ENCODE measurements around the gene ZNF784. TPM values are rescaled to one million over a fixed set of nuclear protein-coding genes. Genes with fewer than 3 reads are reported as not detected.

ZNF784 gene
- total and polyA plus RNA-seq, 2 donors (not counting 3 experiments of a cell fraction or from before 2014, with no cell fraction given): 4.9 TPM

DNA sequence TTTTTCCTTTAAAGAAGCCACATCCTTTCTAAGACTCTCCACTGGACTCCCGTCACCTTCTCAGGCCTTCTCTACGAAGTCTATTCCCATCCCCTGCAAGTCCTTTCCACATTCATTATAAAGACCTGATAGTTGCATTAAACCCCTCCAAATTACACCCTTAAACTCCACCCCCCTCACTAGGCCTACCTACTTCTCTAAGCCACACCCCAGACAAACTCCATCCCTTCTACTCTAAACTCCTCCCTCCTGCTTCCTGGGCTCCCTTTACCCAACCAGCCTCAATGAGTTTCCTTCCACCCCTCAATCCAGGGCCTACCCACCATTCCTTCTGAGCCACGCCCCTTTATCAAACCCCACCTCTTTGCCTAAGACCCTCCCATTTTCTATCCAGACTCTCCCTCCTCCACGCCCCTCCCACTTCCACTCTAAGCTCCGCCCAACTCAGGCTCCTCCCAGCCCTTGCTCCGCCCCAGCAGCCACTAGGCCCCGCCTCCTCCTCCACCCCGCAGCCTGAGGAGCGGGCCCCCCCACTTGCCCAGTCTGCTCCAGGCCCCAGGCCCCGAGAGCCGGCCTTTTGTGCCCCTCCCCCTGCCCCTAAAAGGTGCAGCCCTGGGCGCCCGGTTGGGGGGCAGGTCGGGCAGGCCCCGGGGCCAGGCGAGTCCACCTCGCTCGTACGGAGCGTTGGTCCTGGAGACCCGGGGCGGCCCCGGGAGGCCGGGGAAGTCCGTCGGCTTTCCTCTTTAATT lies 25.5 kb downstream of the ZNF784 start:
- peak; percentile 96 for DNase-seq (ENCODE audit: low read depth, low spot score)
- no peak for TF ChIP-seq POLR2A (IDR thresholded peaks at IDR 0.05; ENCODE audit: low read depth, low read length)
- TF ChIP-seq POLR2AphosphoS5 (IDR thresholded peaks at IDR 0.05; ENCODE audit: insufficient read depth, low read depth, low read length): peak; percentile 73
- Histone ChIP-seq H3K9me1 (replicated peaks; ENCODE audit: control insufficient read depth, extremely low read depth, insufficient read depth, low read length) (no peaks in the 10 kb centered on the region), H3K79me2 (ENCODE audit: control insufficient read depth, insufficient read depth, low read length) (peaks cover 2% of the 10 kb centered on the region), H3K4me1 (ENCODE audit: control insufficient read depth, extremely low read depth, insufficient read depth, low read length) (peaks cover 8% of the 10 kb centered on the region), H3K9ac (replicated peaks; ENCODE audit: extremely low read depth, insufficient read depth, low read length) (peak overlapping the region; percentile 97), H3K27me3 (ENCODE audit: control insufficient read depth in 2 of 2, insufficient read depth in 2 of 2, low read length in 2 of 2) (no peaks in the 10 kb centered on the region), H3K9me3 (replicated peaks; ENCODE audit: control insufficient read depth, insufficient read depth, low read length) (no peaks in the 10 kb centered on the region), H3K36me3 (ENCODE audit: control insufficient read depth in 2 of 2, extremely low read depth in 1 of 2, insufficient read depth in 2 of 2, low read length in 2 of 2) (peaks cover 3 to 14% of the 10 kb centered on the region in 2 experiments), H3K27ac (ENCODE audit: insufficient read depth, low read depth, low read length) (peak overlapping the region; percentile 98), H4K20me1 (replicated peaks; ENCODE audit: control insufficient read depth, extremely low read depth, insufficient read depth, low read length) (no peaks in the 10 kb centered on the region), H3K4me3 (replicated peaks in 1 of 3; ENCODE audit: insufficient read depth in 1 of 3, low read depth in 1 of 3, low read length in 3 of 3) (peak overlapping the region; percentile 78 to 92 (median 89)), H2AFZ (ENCODE audit: low read depth, low read length) (no peak overlapping the region), H3K4me2 (ENCODE audit: insufficient read depth, low read length) (no peak overlapping the region)
- dilution Hi-C loops (cut with MboI; ENCODE audit: extremely low pct_ligation_motif_present, low sequenced_read_pairs): no loop called here
- ChIA-PET CTCF (interaction anchor here (1.0 to 1.8 kb wide), 11 partner anchors 11 to 131 kb away, joined by 3 to 8 read pairs (median 4); partner anchors contain the start of gene U2AF2), POLR2A (interaction anchor here (0.6 to 2.2 kb wide), 10 partner anchors 10 to 191 kb away, joined by 3 to 8 read pairs (median 5); partner anchors contain the start of genes UBE2S and ZNF784)
- intact Hi-C loops (cut with micrococcal nuclease): loop anchor here (1.0 to 2.0 kb wide), 7 partner anchors 12 to 482 kb away; partner anchors contain the start of genes KMT5C, PPP1R12C, ZNF579 and ZNF784
- no TSS peak for BruUV-seq (replicated peaks)
- peak; percentile 94 for FAIRE-seq

DNA sequence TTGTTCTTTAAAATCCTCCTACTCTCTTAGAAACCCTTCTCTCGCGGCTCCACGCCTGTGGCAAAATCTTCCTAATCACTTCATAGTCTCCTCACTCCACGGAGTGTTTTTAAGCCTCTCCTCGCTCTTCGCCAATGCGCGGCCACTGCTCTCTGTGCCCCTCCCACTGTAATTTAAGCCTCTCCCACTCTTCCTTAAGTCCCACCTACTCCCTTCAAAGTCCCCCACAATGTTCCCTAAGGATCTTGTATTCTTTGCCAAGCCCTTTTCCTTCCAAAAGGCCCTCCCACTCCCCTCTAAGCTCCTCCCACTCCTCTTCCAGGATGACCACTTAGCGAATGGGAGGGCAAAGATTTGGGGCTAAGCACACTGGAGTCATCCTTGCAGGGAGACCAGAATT lies 26.3 kb downstream of the ZNF784 start:
- BruUV-seq (replicated peaks): no TSS peak
- CTCF ChIA-PET: interaction anchor here (1.3 kb wide), 1 partner anchor 42 kb away, joined by 4 read pairs; no protein-coding TSS in a partner anchor

More for the DNA sequence above, 26.3 kb downstream of the ZNF784 start:
- H3K4me3 ChIP-seq (replicated peaks in 1 of 3; ENCODE audit: insufficient read depth in 1 of 3, low read depth in 1 of 3, low read length in 3 of 3): no peak overlapping the region
- H3K9ac ChIP-seq (replicated peaks; ENCODE audit: extremely low read depth, insufficient read depth, low read length): no peak overlapping the region
- no peaks in the 10 kb centered on the region for H3K9me3 ChIP-seq (replicated peaks; ENCODE audit: control insufficient read depth, insufficient read depth, low read length)
- no peak overlapping the region for H3K27ac ChIP-seq (ENCODE audit: insufficient read depth, low read depth, low read length)
- no peak for DNase-seq (ENCODE audit: low read depth, low spot score)
- no peaks in the 10 kb centered on the region for H4K20me1 ChIP-seq (replicated peaks; ENCODE audit: control insufficient read depth, extremely low read depth, insufficient read depth, low read length)
- TF ChIP-seq, protein P1, sequence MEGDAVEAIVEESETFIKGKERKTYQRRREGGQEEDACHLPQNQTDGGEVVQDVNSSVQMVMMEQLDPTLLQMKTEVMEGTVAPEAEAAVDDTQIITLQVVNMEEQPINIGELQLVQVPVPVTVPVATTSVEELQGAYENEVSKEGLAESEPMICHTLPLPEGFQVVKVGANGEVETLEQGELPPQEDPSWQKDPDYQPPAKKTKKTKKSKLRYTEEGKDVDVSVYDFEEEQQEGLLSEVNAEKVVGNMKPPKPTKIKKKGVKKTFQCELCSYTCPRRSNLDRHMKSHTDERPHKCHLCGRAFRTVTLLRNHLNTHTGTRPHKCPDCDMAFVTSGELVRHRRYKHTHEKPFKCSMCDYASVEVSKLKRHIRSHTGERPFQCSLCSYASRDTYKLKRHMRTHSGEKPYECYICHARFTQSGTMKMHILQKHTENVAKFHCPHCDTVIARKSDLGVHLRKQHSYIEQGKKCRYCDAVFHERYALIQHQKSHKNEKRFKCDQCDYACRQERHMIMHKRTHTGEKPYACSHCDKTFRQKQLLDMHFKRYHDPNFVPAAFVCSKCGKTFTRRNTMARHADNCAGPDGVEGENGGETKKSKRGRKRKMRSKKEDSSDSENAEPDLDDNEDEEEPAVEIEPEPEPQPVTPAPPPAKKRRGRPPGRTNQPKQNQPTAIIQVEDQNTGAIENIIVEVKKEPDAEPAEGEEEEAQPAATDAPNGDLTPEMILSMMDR (IDR thresholded peaks at IDR 0.05; ENCODE audit: extremely low read depth in 1 of 2, insufficient read depth in 1 of 2, low read depth in 1 of 2, low read length in 2 of 2): no peak
- TF ChIP-seq JUN (IDR thresholded peaks at IDR 0.05; ENCODE audit: borderline replicate concordance, insufficient read depth, insufficient read length, low read depth) (no peak), EZH2 (IDR thresholded peaks at IDR 0.05; ENCODE audit: borderline replicate concordance, low read depth, low read length, severe bottlenecking) (no peak), MYC (IDR thresholded peaks at IDR 0.05; ENCODE audit: low read depth, low read length) (no peak), POLR2A (IDR thresholded peaks at IDR 0.05; ENCODE audit: low read depth, low read length) (no peak), POLR2AphosphoS5 (IDR thresholded peaks at IDR 0.05; ENCODE audit: insufficient read depth, low read depth, low read length) (no peak), GATA2 (IDR thresholded peaks at IDR 0.05; ENCODE audit: insufficient read depth, insufficient read length, low read depth, low read length) (no peak), FOS (IDR thresholded peaks at IDR 0.05; ENCODE audit: borderline replicate concordance, insufficient read depth, low read length) (no peak)
- TF ChIP-seq, protein P2, sequence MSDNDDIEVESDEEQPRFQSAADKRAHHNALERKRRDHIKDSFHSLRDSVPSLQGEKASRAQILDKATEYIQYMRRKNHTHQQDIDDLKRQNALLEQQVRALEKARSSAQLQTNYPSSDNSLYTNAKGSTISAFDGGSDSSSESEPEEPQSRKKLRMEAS (IDR thresholded peaks at IDR 0.05; ENCODE audit: insufficient read depth, insufficient read length): no peak
- POLR2A ChIA-PET: interaction anchor here (0.6 to 1.8 kb wide), 2 partner anchors 26 to 341 kb away, joined by 7 to 8 read pairs; partner anchors contain the start of gene ZNF784
- peaks cover 2% of the 10 kb centered on the region for H3K79me2 ChIP-seq (ENCODE audit: control insufficient read depth, insufficient read depth, low read length)
- H3K4me1 ChIP-seq (ENCODE audit: control insufficient read depth, extremely low read depth, insufficient read depth, low read length): peaks cover 8% of the 10 kb centered on the region
- peaks cover 3 to 14% of the 10 kb centered on the region in 2 experiments for H3K36me3 ChIP-seq (ENCODE audit: control insufficient read depth in 2 of 2, extremely low read depth in 1 of 2, insufficient read depth in 2 of 2, low read length in 2 of 2)
- H3K4me2 ChIP-seq (ENCODE audit: insufficient read depth, low read length): no peak overlapping the region
- no peak for FAIRE-seq
- no peaks in the 10 kb centered on the region for H3K27me3 ChIP-seq (ENCODE audit: control insufficient read depth in 2 of 2, insufficient read depth in 2 of 2, low read length in 2 of 2)
- H3K9me1 ChIP-seq (replicated peaks; ENCODE audit: control insufficient read depth, extremely low read depth, insufficient read depth, low read length): no peaks in the 10 kb centered on the region
- no peak overlapping the region for H2AFZ ChIP-seq (ENCODE audit: low read depth, low read length)
- dilution Hi-C loops (cut with MboI; ENCODE audit: extremely low pct_ligation_motif_present, low sequenced_read_pairs): no loop called here
- intact Hi-C loops (cut with micrococcal nuclease): loop anchor here (2.0 kb wide), 2 partner anchors 17 to 81 kb away; partner anchors contain the start of gene ZNF579

Measured in endothelial cell of umbilical vein (primary cell).